Left ventricle myocardium inferior (tissue), 1 donor: ENCODE results near the gene SAMD14. TPM values are rescaled to one million over a fixed set of nuclear protein-coding genes. Genes with fewer than 3 reads are reported as not detected.

ENCODE experiments used
- DNase-seq: peaks from one replicate; pipeline ENCODE4 v3.0.0-alpha.2; 2020
- H3K27ac ChIP-seq: fragments of 200-600 bp; replicated peaks from 2 replicates; pipeline ENCODE4 v1.8.0; 2021
- H3K27me3 ChIP-seq: fragments of 200-600 bp; 2 replicates; pipeline ENCODE4 v1.8.0; 2021; ENCODE audit warnings: low read depth
- H3K36me3 ChIP-seq: fragments of 200-600 bp; 2 replicates; pipeline ENCODE4 v1.8.0; 2021
- H3K4me1 ChIP-seq: fragments of 200-600 bp; 2 replicates; pipeline ENCODE4 v1.8.0; 2021
- H3K4me3 ChIP-seq: fragments of 200-600 bp; 2 replicates; pipeline ENCODE4 v1.8.0; 2021; ENCODE audit warnings: mild to moderate bottlenecking, moderate library complexity
- H3K9me3 ChIP-seq: fragments of 200-600 bp; replicated peaks from 2 replicates; pipeline ENCODE4 v1.8.0; 2021
- CTCF ChIP-seq: fragments of 200-600 bp; IDR thresholded peaks from 2 replicates; pipeline ENCODE4 v1.8.0; 2021; ENCODE audit warnings: antibody characterized with exemption, mild to moderate bottlenecking, borderline replicate concordance
- intact Hi-C: fragments of 100-400 bp; cut with micrococcal nuclease; formaldehyde crosslinking; loops from one replicate; pipeline ENCODE4 v1.11.0; 2022
- total RNA-seq: library from RNA; stranded (reverse); fragmentation: NEBNext Ultra II Directional; extraction: Animal tissue kit (Norgen Biotek cat#: 25700); gene quantifications from one replicate; pipeline ENCODE4 v1.2.1, GENCODE V29; 2021
- donor health status: DM: no; HTN: yes; CAD: no; lungs with severe emphysema.

Gene SAMD14
- total RNA-seq, 1 donor from 2014 or later = 1.6 TPM

GRCh38 chr17:50100921-50101345 is 29.0 kb downstream of the SAMD14 start:
- Histone ChIP-seq H3K4me1 (peaks cover 74% of the 10 kb centered on the region), H3K36me3 (peaks cover 56% of the 10 kb centered on the region), H3K27ac (peak overlapping the region; percentile 97), H3K9me3 (no peaks in the 10 kb centered on the region), H3K4me3 (peak overlapping the region; percentile 55), H3K27me3 (no peaks in the 10 kb centered on the region)
- DNase-seq = no peak
- intact Hi-C loops = no loop called here
- TF ChIP-seq CTCF = no peak

DNA sequence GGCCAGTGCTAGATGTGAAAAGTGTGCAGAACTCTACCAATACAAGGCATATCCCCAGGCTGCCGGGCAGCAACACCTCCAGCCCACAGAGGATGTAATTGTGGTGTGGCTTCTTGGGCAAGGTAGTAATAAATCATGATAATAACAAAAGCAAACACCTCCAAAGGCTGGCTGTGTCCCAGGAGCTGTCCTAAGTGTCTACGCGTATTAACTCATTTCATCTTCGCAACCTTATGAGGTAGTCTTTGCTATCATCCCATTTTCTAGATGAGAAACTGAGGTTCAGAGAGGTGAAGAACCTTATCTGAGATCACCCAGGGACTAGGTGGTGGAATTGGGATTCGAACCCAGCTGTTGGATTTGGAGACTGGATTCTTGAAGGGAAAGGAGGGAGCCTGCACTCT is 29.5 kb downstream of the SAMD14 start:
- no peak for TF ChIP-seq CTCF
- H3K4me3 ChIP-seq = peak overlapping the region; percentile 55
- H3K27ac ChIP-seq = peak overlapping the region; percentile 97
- peaks cover 51% of the 10 kb centered on the region for H3K36me3 ChIP-seq
- intact Hi-C loops = no loop called here
- no peaks in the 10 kb centered on the region for H3K9me3 ChIP-seq
- no peak for DNase-seq
- H3K4me1 ChIP-seq = peaks cover 78% of the 10 kb centered on the region
- no peaks in the 10 kb centered on the region for H3K27me3 ChIP-seq

DNA sequence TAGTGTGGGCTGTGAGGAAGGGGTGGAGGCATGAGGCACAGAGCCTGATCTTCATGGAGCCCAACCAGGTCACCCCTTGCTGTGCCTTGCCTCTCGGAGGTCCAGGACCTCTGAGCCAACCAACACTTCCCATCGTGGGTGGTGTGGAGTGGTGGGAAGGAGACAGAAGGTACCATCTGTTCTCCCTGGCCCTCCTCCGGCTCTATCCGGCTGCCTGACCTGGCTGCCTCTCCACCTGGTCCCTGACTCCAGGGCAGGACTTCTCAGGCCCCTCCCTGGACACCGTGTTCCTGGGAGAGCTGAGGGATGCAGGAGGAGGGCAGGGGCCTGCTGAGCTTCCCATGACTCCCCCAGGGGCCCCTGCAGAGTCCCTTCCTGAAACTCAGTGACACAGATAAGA is 31.0 kb downstream of the SAMD14 start:
- Histone ChIP-seq H3K4me3 (no peak overlapping the region), H3K4me1 (peaks cover 90% of the 10 kb centered on the region), H3K9me3 (no peaks in the 10 kb centered on the region), H3K27me3 (no peaks in the 10 kb centered on the region), H3K36me3 (peaks cover 40% of the 10 kb centered on the region), H3K27ac (peak overlapping the region; percentile 97)
- intact Hi-C loops = loop anchor here (10.0 kb wide), 1 partner anchor 66 kb away; the partner anchor contains the start of gene SGCA
- TF ChIP-seq CTCF = no peak
- no peak for DNase-seq

DNA sequence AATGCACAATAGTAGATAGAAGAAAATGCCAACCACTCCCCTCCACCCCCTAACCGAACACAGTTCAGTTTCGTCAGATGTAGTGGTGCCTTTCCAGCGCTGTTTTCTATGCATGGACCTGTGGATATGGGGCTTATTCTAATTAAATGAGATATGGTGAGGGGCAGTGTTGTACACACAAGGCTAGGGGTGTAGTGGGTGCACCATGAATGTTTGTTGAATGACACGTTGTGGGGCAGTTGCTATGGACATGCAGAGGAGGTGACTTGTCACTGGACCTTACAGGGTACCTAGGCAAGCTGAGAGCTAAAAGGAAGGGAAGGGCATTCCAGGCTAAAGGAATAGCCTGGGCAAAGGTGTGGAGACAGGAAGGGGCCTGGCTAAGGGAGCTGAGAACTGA is 31.4 kb downstream of the SAMD14 start:
- Histone ChIP-seq H3K27me3 (no peaks in the 10 kb centered on the region), H3K4me1 (peaks cover 89% of the 10 kb centered on the region), H3K36me3 (peaks cover 40% of the 10 kb centered on the region), H3K27ac (peak overlapping the region; percentile 97), H3K4me3 (no peak overlapping the region), H3K9me3 (no peaks in the 10 kb centered on the region)
- intact Hi-C loops = loop anchor here (10.0 kb wide), 1 partner anchor 66 kb away; the partner anchor contains the start of gene SGCA
- no peak for TF ChIP-seq CTCF
- DNase-seq = no peak

DNA sequence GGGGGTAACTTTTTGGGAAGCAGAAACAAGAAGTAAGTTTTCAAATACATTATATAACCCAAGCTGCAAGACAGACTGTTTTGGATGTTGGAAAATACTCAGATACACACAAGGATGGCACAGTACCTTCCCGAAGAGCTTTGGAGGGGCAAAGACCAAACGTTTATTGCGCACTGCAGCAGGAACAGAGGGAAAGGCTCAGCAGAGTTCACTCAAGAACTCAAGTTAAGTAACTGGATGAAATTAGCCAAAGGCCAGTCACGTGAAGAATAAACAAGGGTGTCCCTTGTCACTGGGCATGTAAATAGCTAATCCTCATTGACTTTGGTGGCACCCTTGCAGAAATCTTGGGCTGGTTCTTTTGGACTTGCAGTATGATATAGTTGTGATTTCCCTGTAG is 32.0 kb downstream of the SAMD14 start:
- TF ChIP-seq CTCF = no peak
- peak overlapping the region; percentile 97 for H3K27ac ChIP-seq

More for the DNA sequence above, 32.0 kb downstream of the SAMD14 start:
- Histone ChIP-seq H3K9me3 (no peaks in the 10 kb centered on the region), H3K4me3 (no peak overlapping the region), H3K36me3 (peaks cover 40% of the 10 kb centered on the region), H3K27me3 (no peaks in the 10 kb centered on the region), H3K4me1 (peaks cover 82% of the 10 kb centered on the region)
- no peak for DNase-seq
- intact Hi-C loops = loop anchor here (10.0 kb wide), 1 partner anchor 67 kb away; the partner anchor contains the start of gene SGCA
